NT2/D1 (cell line): ENCODE results near the gene CXXC5.

Experiments used
- DNase-seq: peaks from one replicate; pipeline ENCODE4 v3.0.0-alpha.2; 2011; ENCODE audit warnings: low read depth, low spot score
- H3K27me3 ChIP-seq: 2 replicates; pipeline ENCODE4 v1.6.0; 2011; ENCODE audit warnings: mild to moderate bottlenecking; ENCODE audit not compliant: insufficient read length, insufficient read depth
- H3K36me3 ChIP-seq: 2 replicates; pipeline ENCODE4 v1.6.1; 2011; ENCODE audit warnings: mild to moderate bottlenecking, low read length, mixed read lengths; ENCODE audit not compliant: insufficient read depth, insufficient read length
- H3K4me1 ChIP-seq: 2 replicates; pipeline ENCODE4 v1.5.1; 2011; ENCODE audit not compliant: insufficient read depth, insufficient read length
- H3K4me3 ChIP-seq: 2 replicates; pipeline ENCODE4 v1.5.1; 2011; ENCODE audit warnings: low read depth; ENCODE audit not compliant: insufficient read length
- H3K9ac ChIP-seq: 2 replicates; pipeline ENCODE4 v1.6.0; 2011; ENCODE audit warnings: low read depth; ENCODE audit not compliant: insufficient read length
- H3K9me3 ChIP-seq: 2 replicates; pipeline ENCODE4 v1.5.1; 2011; ENCODE audit warnings: mild to moderate bottlenecking, low read length; ENCODE audit not compliant: insufficient read depth
- SUZ12 ChIP-seq: IDR thresholded peaks from 2 replicates; pipeline ENCODE4 v1.6.1; 2011; ENCODE audit not compliant: insufficient read length, insufficient read depth; ENCODE audit errors: extremely low read depth
- YY1 ChIP-seq: IDR thresholded peaks from 2 replicates; pipeline ENCODE4 v1.6.1; 2011; ENCODE audit not compliant: insufficient read length, insufficient read depth
- ZNF274 ChIP-seq: IDR thresholded peaks from 2 replicates; pipeline ENCODE4 v1.6.1; 2011; ENCODE audit warnings: mild to moderate bottlenecking, low read depth, low read length

Gene CXXC5

GRCh38 chr5:139639619-139640380 lies 8.3 kb upstream of the CXXC5 start:
- no peak for DNase-seq
- Histone ChIP-seq H3K4me1 (peaks cover 25% of the 10 kb centered on the region), H3K4me3 (no peak overlapping the region)

DNA sequence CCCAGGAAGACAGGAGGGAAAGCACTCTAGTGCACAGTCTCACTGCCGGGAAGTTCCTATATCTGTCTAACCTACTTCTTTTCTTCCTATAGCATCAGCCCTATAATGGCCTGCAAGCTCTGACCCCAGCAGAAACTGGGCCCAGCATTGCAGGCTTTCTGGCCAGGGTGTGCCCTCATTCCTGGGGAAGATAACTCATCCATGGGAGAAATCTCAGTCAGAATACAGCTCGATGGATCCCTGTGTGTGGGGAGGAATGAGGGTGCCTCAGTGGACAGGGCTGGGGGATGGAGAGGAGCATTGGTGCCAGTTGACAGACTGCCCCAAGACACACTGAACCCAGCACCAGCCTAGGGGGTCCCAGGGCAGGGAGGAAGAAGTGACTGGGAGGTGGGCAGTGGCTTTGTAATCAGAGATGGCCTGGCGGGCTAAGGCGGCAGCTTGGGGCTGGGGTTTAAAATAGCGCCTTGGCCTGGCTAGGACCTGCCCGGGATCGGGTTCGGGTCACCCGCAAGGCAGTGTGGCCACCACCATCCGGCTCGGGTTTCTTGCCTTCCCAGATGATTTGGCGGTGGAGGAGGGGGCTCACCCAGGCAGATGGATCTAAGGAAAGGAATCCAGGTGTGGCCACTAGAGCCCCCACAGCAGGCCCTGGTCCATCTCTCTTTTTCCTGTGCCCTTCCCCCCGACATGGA lies 7.6 kb upstream of the CXXC5 start:
- H3K27me3 ChIP-seq, result peaks cover 12% of the 10 kb centered on the region
- no peak for DNase-seq
- H3K9me3 ChIP-seq, result no peaks in the 10 kb centered on the region
- H3K36me3 ChIP-seq, result no peaks in the 10 kb centered on the region
- H3K4me3 ChIP-seq, result no peak overlapping the region
- TF ChIP-seq SUZ12, result no peak
- TF ChIP-seq YY1, result no peak
- TF ChIP-seq ZNF274, result no peak
- no peak overlapping the region for H3K9ac ChIP-seq
- peaks cover 25% of the 10 kb centered on the region for H3K4me1 ChIP-seq

More at GRCh38 chr5:139639619-139640380, 8.3 kb upstream of the CXXC5 start:
- no peaks in the 10 kb centered on the region for H3K9me3 ChIP-seq
- peaks cover 4% of the 10 kb centered on the region for H3K27me3 ChIP-seq
- TF ChIP-seq SUZ12 (no peak), ZNF274 (no peak), YY1 (no peak)
- no peaks in the 10 kb centered on the region for H3K36me3 ChIP-seq
- no peak overlapping the region for H3K9ac ChIP-seq

DNA sequence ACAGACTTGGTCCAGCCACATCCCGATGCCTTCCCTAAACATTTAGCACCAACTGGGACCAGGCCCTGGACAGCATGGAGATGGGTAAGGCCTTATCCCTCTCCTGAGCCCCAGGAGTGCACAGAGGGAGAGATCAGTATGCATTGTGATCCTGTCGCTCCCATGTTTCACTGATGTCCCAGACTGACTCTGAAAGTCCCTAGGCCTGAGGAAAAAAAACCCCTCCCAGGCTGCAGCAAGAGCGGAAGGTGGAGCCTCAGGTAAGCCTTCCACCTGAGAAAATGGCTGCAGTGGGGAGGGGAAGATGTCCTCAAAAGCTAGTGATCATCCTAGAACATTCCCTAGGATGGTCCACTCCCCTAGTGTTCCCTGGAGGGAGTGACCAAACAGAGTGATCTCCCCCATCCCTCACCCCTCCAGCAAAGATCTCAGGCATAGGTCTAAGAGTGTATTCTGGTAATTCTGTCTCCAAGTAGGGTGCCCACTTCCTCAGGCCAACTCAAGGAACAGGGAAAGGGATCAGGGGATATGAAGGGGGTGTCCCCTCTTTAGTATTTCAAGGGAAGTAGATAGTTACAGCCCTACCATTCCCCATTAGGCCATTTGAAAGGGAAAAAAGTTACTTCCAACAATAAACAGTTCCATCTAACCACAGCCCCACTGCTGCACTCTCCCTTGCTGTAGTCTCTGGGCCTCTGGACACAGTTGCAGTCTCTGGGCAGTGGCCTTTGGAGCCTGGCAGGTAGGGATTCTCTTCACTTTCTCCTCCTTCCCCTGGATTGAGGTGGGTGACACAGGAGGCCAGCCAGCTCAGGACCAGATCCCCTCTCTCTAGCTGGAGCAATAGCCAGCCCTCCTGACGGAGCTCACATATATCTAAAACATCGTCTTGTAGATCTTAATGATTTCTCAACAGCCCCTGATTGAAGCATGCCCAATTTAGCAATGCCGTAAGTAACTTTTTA lies 6.8 kb upstream of the CXXC5 start:
- H3K4me1 ChIP-seq, result peaks cover 25% of the 10 kb centered on the region

GRCh38 chr5:139642213-139642612 lies 5.9 kb upstream of the CXXC5 start:
- H3K4me1 ChIP-seq, result peaks cover 30% of the 10 kb centered on the region
- peaks cover 27% of the 10 kb centered on the region for H3K27me3 ChIP-seq
- H3K9ac ChIP-seq, result no peak overlapping the region
- TF ChIP-seq YY1, result no peak
- no peak for TF ChIP-seq ZNF274
- H3K36me3 ChIP-seq, result no peaks in the 10 kb centered on the region
- H3K9me3 ChIP-seq, result no peaks in the 10 kb centered on the region
- no peak for DNase-seq
- no peak overlapping the region for H3K4me3 ChIP-seq

More for the DNA sequence above, 6.8 kb upstream of the CXXC5 start:
- no peaks in the 10 kb centered on the region for H3K9me3 ChIP-seq
- H3K27me3 ChIP-seq, result peaks cover 20% of the 10 kb centered on the region
- no peak overlapping the region for H3K4me3 ChIP-seq
- H3K36me3 ChIP-seq, result no peaks in the 10 kb centered on the region
- TF ChIP-seq SUZ12 (no peak), ZNF274 (no peak), YY1 (no peak)
- DNase-seq, result no peak
- no peak overlapping the region for H3K9ac ChIP-seq

DNA sequence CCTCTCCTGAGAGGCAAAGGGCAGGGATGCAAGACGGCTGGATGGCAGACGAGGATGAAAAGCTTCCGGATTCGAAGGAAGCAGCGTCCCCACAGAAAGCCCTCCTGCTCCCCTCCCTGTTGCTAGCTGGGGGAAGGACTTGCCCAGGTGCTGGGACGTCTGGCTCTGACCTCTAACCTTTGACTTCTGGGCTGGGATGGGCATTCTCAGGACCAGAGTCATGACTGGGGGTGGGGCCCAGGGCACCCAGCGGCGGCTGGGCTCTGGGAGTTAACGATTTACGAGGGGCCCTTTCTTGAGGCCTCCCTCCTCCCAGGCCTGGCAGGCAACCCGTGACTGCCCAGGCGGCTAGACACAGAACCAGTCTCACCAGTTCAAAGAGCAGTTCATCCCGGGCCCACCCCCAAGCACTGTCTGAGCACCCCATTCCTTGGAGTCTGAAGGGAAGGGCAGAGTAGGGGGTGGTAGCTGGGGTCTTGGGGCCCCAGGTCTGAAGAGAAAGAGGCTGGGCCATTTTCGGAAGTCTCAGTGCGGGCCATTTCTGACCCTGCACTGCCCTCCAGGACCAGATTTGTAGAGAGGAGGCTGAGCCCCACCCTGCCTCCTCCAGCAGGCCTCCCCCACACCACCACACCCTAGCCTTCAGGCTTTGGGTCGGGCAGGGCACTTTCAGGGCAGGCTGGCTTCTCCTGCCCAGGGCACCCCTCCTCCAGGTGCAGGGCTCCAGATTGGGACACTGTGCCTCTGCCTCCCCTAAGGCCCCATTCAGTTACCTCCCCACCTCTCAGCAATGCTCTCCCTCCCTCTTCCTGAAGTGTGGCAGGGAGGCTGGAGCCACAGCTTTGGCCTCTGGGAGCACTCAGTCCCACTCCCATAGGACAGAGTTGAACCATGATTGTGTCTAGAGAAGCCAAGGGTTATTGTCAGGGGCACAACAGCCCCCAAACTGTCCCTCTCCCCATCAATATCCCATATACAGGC lies 5.0 kb upstream of the CXXC5 start:
- Histone ChIP-seq H3K9ac (no peak overlapping the region), H3K4me3 (no peak overlapping the region), H3K4me1 (peaks cover 30% of the 10 kb centered on the region), H3K9me3 (no peaks in the 10 kb centered on the region), H3K27me3 (peaks cover 27% of the 10 kb centered on the region), H3K36me3 (no peaks in the 10 kb centered on the region)
- no peak for TF ChIP-seq ZNF274
- no peak for TF ChIP-seq SUZ12
- TF ChIP-seq YY1, result no peak
- DNase-seq, result no peak

GRCh38 chr5:139644001-139644456 lies 4.1 kb upstream of the CXXC5 start:
- no peaks in the 10 kb centered on the region for H3K36me3 ChIP-seq
- TF ChIP-seq ZNF274, result no peak
- TF ChIP-seq SUZ12, result no peak
- TF ChIP-seq YY1, result no peak
- DNase-seq, result no peak
- H3K9me3 ChIP-seq, result no peaks in the 10 kb centered on the region
- peaks cover 25% of the 10 kb centered on the region for H3K4me1 ChIP-seq
- no peak overlapping the region for H3K9ac ChIP-seq
- H3K27me3 ChIP-seq, result peaks cover 27% of the 10 kb centered on the region
- no peak overlapping the region for H3K4me3 ChIP-seq
